Naive thymus-derived CD4-positive, alpha-beta T cell (primary cell): Measurements from ENCODE around the gene LSG1. TPM values are rescaled to one million over a fixed set of nuclear protein-coding genes. Genes with fewer than 3 reads are reported as not detected.
"Not testable (repeated sequence)": the region's sequence is repeated elsewhere in the genome, so short reads cannot be mapped to it uniquely, and the experiment has no call there.

Experiments
- ATAC-seq: fragments of 150-1000 bp; cut with Tn5 transposase; 2 replicates; pipeline ENCODE4 v1.10.0; 2021; ENCODE audit warnings: mild to moderate bottlenecking, moderate library complexity
- CTCF ChIA-PET: fragments of 350-600 bp; sonication (Branson Sonifier 250); formaldehyde crosslinking; loops from one replicate; lab custom pipeline; 2021; ENCODE audit warnings: antibody characterized with exemption; lab: Charles Lee
- POLR2A ChIA-PET: fragments of 350-600 bp; sonication (Branson Sonifier 250); formaldehyde crosslinking; loops from one replicate; lab custom pipeline; 2021; ENCODE audit warnings: antibody characterized with exemption, inconsistent platforms; lab: Charles Lee
- DNase-seq, 9 donors: peaks; one replicate each; pipeline versions ENCODE4 v3.0.0 to v3.0.0-alpha.2; 2020 to 2022; ENCODE audit warnings: mixed read lengths in 1 of 9
- H3K27ac ChIP-seq: one replicate; pipeline ENCODE4 v1.7.0; 2013; ENCODE audit warnings: mild to moderate bottlenecking, low read depth, low read length, moderate library complexity
- H3K27me3 ChIP-seq, 2 donors: one replicate each; pipeline ENCODE4 v1.7.0; 2013; ENCODE audit warnings: low read length in 2 of 2, mild to moderate bottlenecking in 2 of 2, moderate library complexity in 2 of 2; ENCODE audit not compliant: control insufficient read depth in 2 of 2, insufficient read depth in 2 of 2
- H3K36me3 ChIP-seq, 3 experiments: 1 replicate in 2 of 3; 2 replicates in 1 of 3; pipeline ENCODE4 v1.7.0; 2013; ENCODE audit warnings: low read length in 3 of 3, mild to moderate bottlenecking in 3 of 3, moderate library complexity in 1 of 3; ENCODE audit not compliant: insufficient read depth in 3 of 3, control insufficient read depth in 2 of 3
- H3K4me1 ChIP-seq, 2 donors: one replicate each; pipeline ENCODE4 v1.7.0; 2013; ENCODE audit warnings: low read length in 2 of 2, mild to moderate bottlenecking in 2 of 2, moderate library complexity in 1 of 2; ENCODE audit not compliant: control insufficient read depth in 2 of 2, insufficient read depth in 2 of 2
- H3K4me3 ChIP-seq: 2 replicates; pipeline ENCODE4 v1.7.0; 2013; ENCODE audit warnings: mild to moderate bottlenecking, low read length
- H3K9me3 ChIP-seq, 3 experiments: 1 replicate in 2 of 3; 2 replicates in 1 of 3; pipeline ENCODE4 v1.7.0; 2013; ENCODE audit warnings: low read length in 3 of 3; ENCODE audit not compliant: control insufficient read depth in 2 of 3
- H3K27ac Mint-ChIP-seq, 9 donors: one replicate each; pipeline ENCODE4 v1.8.0; 2020 to 2022; ENCODE audit warnings: mixed read lengths in 9 of 9, mild to moderate bottlenecking in 8 of 9, moderate library complexity in 5 of 9, inconsistent platforms in 2 of 9
- H3K27me3 Mint-ChIP-seq, 5 donors: one replicate each; pipeline ENCODE4 v1.8.0; 2021 to 2022; ENCODE audit warnings: mixed read lengths in 5 of 5, mild to moderate bottlenecking in 1 of 5
- H3K36me3 Mint-ChIP-seq, 5 donors: one replicate each; pipeline ENCODE4 v1.8.0; 2020 to 2022; ENCODE audit warnings: mixed read lengths in 5 of 5, mild to moderate bottlenecking in 3 of 5, inconsistent platforms in 1 of 5
- H3K4me1 Mint-ChIP-seq, 7 donors: one replicate each; pipeline ENCODE4 v1.8.0; 2020 to 2022; ENCODE audit warnings: mixed read lengths in 7 of 7, mild to moderate bottlenecking in 3 of 7, inconsistent platforms in 1 of 7
- H3K4me3 Mint-ChIP-seq, 10 donors: one replicate each; pipeline ENCODE4 v1.8.0; 2020 to 2022; ENCODE audit warnings: mild to moderate bottlenecking in 10 of 10, mixed read lengths in 10 of 10, moderate library complexity in 6 of 10, inconsistent platforms in 2 of 10
- H3K9me3 Mint-ChIP-seq, 11 donors: one replicate each; pipeline ENCODE4 v1.8.0; 2020 to 2022; ENCODE audit warnings: mixed read lengths in 11 of 11, mild to moderate bottlenecking in 4 of 11, inconsistent platforms in 1 of 11, moderate library complexity in 1 of 11
- intact Hi-C, 2 donors: fragments of 100-400 bp; cut with micrococcal nuclease; formaldehyde crosslinking; loops; one replicate each; pipeline ENCODE4 v1.15.1; 2023
- polyA plus RNA-seq, 2 donors: library from polyadenylated mRNA; unstranded; fragments of 300-500 nt; fragmentation: Illumina TruSeq; gene quantifications; one replicate each; pipeline ENCODE4 v1.2.3, GENCODE V29; 2021
- total RNA-seq, 6 experiments: library from RNA in 5 of 6; stranded (reverse) in 5 of 6; gene quantifications; 1 replicate in 5 of 6; 2 replicates in 1 of 6; pipeline ENCODE4 v1.2.3 and lab custom pipeline; 2021 to 2026

Gene LSG1
- total and polyA plus RNA-seq, 7 experiments from 2014 or later = 18.4 to 59.2 (median 44.5) TPM

GRCh38 chr3:194631696-194632095, 40.3 kb downstream of the LSG1 start:
- Histone ChIP-seq H3K27me3 (no peaks in the 10 kb centered on the region), H3K4me1 (no peaks in the 10 kb centered on the region), H3K27ac (no peak overlapping the region), H3K4me3 (no peak overlapping the region), H3K9me3 (no peaks in the 10 kb centered on the region), H3K36me3 (no peaks in the 10 kb centered on the region)
- ChIA-PET POLR2A (no interaction called here), CTCF (interaction anchor here (0.6 kb wide), 1 partner anchor 14 kb away, joined by 4 read pairs; no protein-coding TSS in a partner anchor)
- H3K27ac Mint-ChIP-seq = no peak overlapping the region
- H3K27me3 Mint-ChIP-seq = no peaks in the 10 kb centered on the region
- intact Hi-C loops = loop anchor here in 1 of 2 donors (2.0 kb wide), 1 partner anchor 47 kb away; no protein-coding TSS in a partner anchor
- ATAC-seq (no peak), DNase-seq (no peak)
- H3K4me3 Mint-ChIP-seq = peak overlapping the region in 6 of 10 donors; percentile 73 to 91 (median 84)
- H3K36me3 Mint-ChIP-seq = peaks cover 0 to 4% (median 0%) of the 10 kb centered on the region in 5 donors
- no peaks in the 10 kb centered on the region for H3K9me3 Mint-ChIP-seq
- H3K4me1 Mint-ChIP-seq = peaks cover 0 to 21% (median 7%) of the 10 kb centered on the region in 7 donors

- H3K36me3 Mint-ChIP-seq, DNase-seq, H3K27me3 ChIP-seq, H3K9me3 Mint-ChIP-seq, H3K27ac Mint-ChIP-seq, H3K4me3 Mint-ChIP-seq, H3K27me3 Mint-ChIP-seq, intact Hi-C loops, H3K27ac ChIP-seq, H3K4me1 ChIP-seq, CTCF ChIA-PET, H3K9me3 ChIP-seq, H3K36me3 ChIP-seq, H3K4me3 ChIP-seq, ATAC-seq, POLR2A ChIA-PET: not testable (repeated sequence)
- H3K4me1 Mint-ChIP-seq = peaks cover 0 to 17% (median 7%) of the 10 kb centered on the region in 7 donors
Measured at GRCh38 chr3:194630681-194631080, 41.3 kb downstream of the LSG1 start.

- H3K27ac Mint-ChIP-seq = no peak overlapping the region
- H3K27me3 Mint-ChIP-seq = no peaks in the 10 kb centered on the region
- Histone ChIP-seq H3K9me3 (no peaks in the 10 kb centered on the region), H3K36me3 (no peaks in the 10 kb centered on the region), H3K27me3 (no peaks in the 10 kb centered on the region), H3K4me1 (no peaks in the 10 kb centered on the region), H3K4me3 (no peak overlapping the region), H3K27ac (no peak overlapping the region)
- H3K4me1 Mint-ChIP-seq = no peaks in the 10 kb centered on the region
- ChIA-PET POLR2A (no interaction called here), CTCF (no interaction called here)
- intact Hi-C loops = no loop called here
- no peaks in the 10 kb centered on the region for H3K36me3 Mint-ChIP-seq
- ATAC-seq (no peak), DNase-seq (no peak)
- H3K9me3 Mint-ChIP-seq = no peaks in the 10 kb centered on the region
- no peak overlapping the region for H3K4me3 Mint-ChIP-seq
Measured at GRCh38 chr3:194624956-194625355, 47.0 kb downstream of the LSG1 start.

- H3K4me3 ChIP-seq = no peak overlapping the region
- ATAC-seq (no peak), DNase-seq (no peak)
- Mint-ChIP-seq H3K27ac (peak overlapping the region in 2 of 9 donors; percentile 8 to 20), H3K4me1 (no peaks in the 10 kb centered on the region), H3K27me3 (no peaks in the 10 kb centered on the region), H3K9me3 (no peaks in the 10 kb centered on the region), H3K4me3 (no peak overlapping the region), H3K36me3 (no peaks in the 10 kb centered on the region)
- no peaks in the 10 kb centered on the region for H3K36me3 ChIP-seq
- intact Hi-C loops = no loop called here
- no peaks in the 10 kb centered on the region for H3K9me3 ChIP-seq
- ChIA-PET POLR2A (no interaction called here), CTCF (no interaction called here)
- no peak overlapping the region for H3K27ac ChIP-seq
- H3K4me1 ChIP-seq = no peaks in the 10 kb centered on the region
- H3K27me3 ChIP-seq = no peaks in the 10 kb centered on the region
Measured at GRCh38 chr3:194623449-194624290, 48.3 kb downstream of the LSG1 start.

- no peaks in the 10 kb centered on the region for H3K9me3 Mint-ChIP-seq
Measured at GRCh38 chr3:194622621-194623340, 49.2 kb downstream of the LSG1 start.

GRCh38 chr3:194621947-194622346, 50.0 kb downstream of the LSG1 start:
- Mint-ChIP-seq H3K27me3 (no peaks in the 10 kb centered on the region), H3K27ac (peak overlapping the region in 1 of 9 donors; percentile 19), H3K4me1 (no peaks in the 10 kb centered on the region), H3K4me3 (no peak overlapping the region), H3K9me3 (no peaks in the 10 kb centered on the region), H3K36me3 (no peaks in the 10 kb centered on the region)
- DNase-seq (no peak), ATAC-seq (no peak)
- ChIA-PET POLR2A (no interaction called here), CTCF (no interaction called here)
- Histone ChIP-seq H3K4me1 (no peaks in the 10 kb centered on the region), H3K9me3 (no peaks in the 10 kb centered on the region), H3K27ac (no peak overlapping the region), H3K27me3 (no peaks in the 10 kb centered on the region), H3K4me3 (no peak overlapping the region), H3K36me3 (no peaks in the 10 kb centered on the region)
- intact Hi-C loops = no loop called here

More at GRCh38 chr3:194622621-194623340, 49.2 kb downstream of the LSG1 start:
- no peaks in the 10 kb centered on the region for H3K36me3 ChIP-seq
- no peaks in the 10 kb centered on the region for H3K4me1 ChIP-seq
- no peak overlapping the region for H3K4me3 Mint-ChIP-seq
- no peak overlapping the region for H3K4me3 ChIP-seq
- H3K27me3 Mint-ChIP-seq = no peaks in the 10 kb centered on the region
- H3K27ac ChIP-seq = no peak overlapping the region
- intact Hi-C loops = no loop called here
- H3K27me3 ChIP-seq = no peaks in the 10 kb centered on the region
- ChIA-PET POLR2A (no interaction called here), CTCF (no interaction called here)
- no peaks in the 10 kb centered on the region for H3K36me3 Mint-ChIP-seq
- H3K27ac Mint-ChIP-seq = no peak overlapping the region
- H3K4me1 Mint-ChIP-seq = no peaks in the 10 kb centered on the region
- ATAC-seq (no peak), DNase-seq (no peak)
- no peaks in the 10 kb centered on the region for H3K9me3 ChIP-seq
